Heart left ventricle (tissue), 16 donors: ENCODE measurements around the gene ZNF507. TPM values are rescaled to one million over a fixed set of nuclear protein-coding genes. Genes with fewer than 3 reads are reported as not detected.

Source experiments
- ATAC-seq, 4 donors: fragments of 200-7000 bp; cut with Tn5 transposase; one replicate each; pipeline ENCODE4 v1.9.1; 2020 to 2022; ENCODE audit warnings: moderate library complexity in 4 of 4, mild to moderate bottlenecking in 3 of 4, moderate number of reproducible peaks in 1 of 4
- DNase-seq, 5 donors: peaks; one replicate each; pipeline ENCODE4 v3.0.0-alpha.2; 2020
- H3K27ac ChIP-seq, 12 donors: fragments of 200-600 bp; sonication (generic) in 4 of 12; one replicate each; pipeline versions ENCODE4 v1.5.0 to v1.8.0; 2016 to 2022; ENCODE audit warnings: mild to moderate bottlenecking in 2 of 12
- H3K27me3 ChIP-seq, 9 donors: fragments of 200-600 bp; sonication (generic) in 2 of 9; one replicate each; pipeline versions ENCODE4 v1.5.1 to v1.8.0; 2016 to 2022; ENCODE audit warnings: mild to moderate bottlenecking in 3 of 9
- H3K36me3 ChIP-seq, 9 donors: fragments of 200-600 bp; sonication (generic) in 2 of 9; one replicate each; pipeline versions ENCODE4 v1.5.0 to v1.8.0; 2018 to 2022; ENCODE audit warnings: mild to moderate bottlenecking in 2 of 9
- H3K4me1 ChIP-seq, 12 donors: fragments of 200-600 bp; sonication (generic) in 4 of 12; one replicate each; pipeline versions ENCODE4 v1.5.0 to v1.8.0; 2016 to 2022; ENCODE audit warnings: mild to moderate bottlenecking in 3 of 12
- H3K4me3 ChIP-seq, 12 donors: fragments of 200-600 bp; sonication (generic) in 4 of 12; one replicate each; pipeline versions ENCODE4 v1.5.0 to v1.8.0; 2017 to 2022; ENCODE audit warnings: mild to moderate bottlenecking in 9 of 12, moderate library complexity in 4 of 12
- H3K9me3 ChIP-seq, 12 donors: fragments of 200-600 bp; sonication (generic) in 4 of 12; one replicate each; pipeline versions ENCODE4 v1.5.0 to v1.8.0; 2016 to 2022; ENCODE audit warnings: mild to moderate bottlenecking in 1 of 12
- CTCF ChIP-seq, 12 donors: fragments of 200-600 bp; sonication (generic) in 4 of 12; IDR thresholded peaks; one replicate each; pipeline versions ENCODE4 v1.5.0 to v1.8.0; 2018 to 2022; ENCODE audit warnings: antibody characterized with exemption in 12 of 12, mild to moderate bottlenecking in 5 of 12
- POLR2A ChIP-seq, 2 donors: fragments of 450-650 bp; IDR thresholded peaks; one replicate each; pipeline ENCODE4 v1.6.1; 2017; ENCODE audit warnings: antibody characterized with exemption in 2 of 2, mild to moderate bottlenecking in 2 of 2, moderate library complexity in 2 of 2
- WGBS, 4 donors: extraction: QIAGEN DNeasy Blood & Tissue Kit in 2 of 4; methylation state at CpG; one replicate each; pipeline versions ENCODE4 v1.1.5 to v1.1.7; 2013 to 2018; 5-methylcytosine and 5-hydroxymethylcytosine counted together
- intact Hi-C, 10 donors: fragments of 100-400 bp; cut with DNase I; formaldehyde crosslinking; loops; one replicate each; pipeline versions ENCODE4 v1.11.1 to v1.14.2; 2022
- polyA plus RNA-seq, 2 donors: library from polyadenylated mRNA; stranded (reverse); fragments of 200-250 nt; gene quantifications; one replicate each; pipeline ENCODE4 v1.2.3, GENCODE V29; 2013
- total RNA-seq, 9 donors: library from RNA; depleted of rRNA in 2 of 9; stranded (reverse); fragments of >200 nt in 2 of 9; fragmentation: NEBNext Ultra II Directional in 3 of 9; extraction: Animal tissue kit (Norgen Biotek cat#: 25700) in 3 of 9; gene quantifications; one replicate each; pipeline versions ENCODE4 v1.1.0 to v1.2.4, GENCODE V29; 2016 to 2023
- donor health status: ischemic (EF 13 %, LVEDD 7.1; RV severe dilation, severe dysfunction).
- donor health status: healthy with polysubstance abuse.
- donor health status: DM: no; HTN: yes; CAD: no.
- donor health status: DM: no; HTN: no; CAD: no.
- donor health status: ischemic (EF 25% LVEDD 6.9; RV normal size, moderate dysfunction).
- donor health status: ischemic (EF 25% LVEDD 5.7; RV mildly dilated, moderate dysfunction).
- donor health status: healthy.
- donor health status: DM: yes; HTN: yes; CAD: no.
- donor health status: ischemic (EF 35%, LVEDD 5.7; RV mildly dilated, moderate dysfunction).
- donor health status: nonischemic (EF 11% LVEDD 7.7; RV severe dilation, severe dysfunction).
- donor health status: DM: yes; HTN: yes; CAD: no.
- donor health status: PGD.
- donor health status: ischemic (EF 29% LVEDD 5.4; RV normal size, mild dysfunction).
- donor health status: nonischemic (EF 23%, LVEDD 6.1; RV moderate dilation, normal function).

Gene ZNF507
- total and polyA plus RNA-seq, 11 donors = 4.2 to 27.3 (median 16.9) TPM

- Histone ChIP-seq H3K4me1 (peaks cover 0 to 7% (median 0%) of the 10 kb centered on the region in 12 donors), H3K27ac (no peak overlapping the region), H3K9me3 (no peaks in the 10 kb centered on the region), H3K4me3 (no peak overlapping the region), H3K27me3 (peaks cover 0 to 4% (median 0%) of the 10 kb centered on the region in 9 donors), H3K36me3 (peaks cover 0 to 6% (median 0%) of the 10 kb centered on the region in 9 donors)
- ATAC-seq (no peak), DNase-seq (no peak)
- TF ChIP-seq CTCF (IDR thresholded peaks at IDR 0.05) = no peak
- TF ChIP-seq POLR2A (IDR thresholded peaks at IDR 0.05) = no peak
- WGBS, 4 donors = 76 to 84% (median 80%) methylated on average over 6 of the region's 6 CpGs
- intact Hi-C loops = no loop called here
Measured at GRCh38 chr19:32396046-32396652, 50.7 kb downstream of the ZNF507 start.

- WGBS, 4 donors = 78 to 87% (median 83%) methylated on average over 5 of the region's 5 CpGs
- H3K36me3 ChIP-seq = peaks cover 0 to 6% (median 0%) of the 10 kb centered on the region in 9 donors
- H3K4me3 ChIP-seq = no peak overlapping the region
- H3K9me3 ChIP-seq = no peaks in the 10 kb centered on the region
- intact Hi-C loops = no loop called here
- DNase-seq (no peak), ATAC-seq (no peak)
- no peak overlapping the region for H3K27ac ChIP-seq
- H3K27me3 ChIP-seq = peaks cover 0 to 4% (median 0%) of the 10 kb centered on the region in 9 donors
- TF ChIP-seq POLR2A (IDR thresholded peaks at IDR 0.05) = no peak
- no peak for TF ChIP-seq CTCF (IDR thresholded peaks at IDR 0.05)
- peaks cover 0 to 7% (median 0%) of the 10 kb centered on the region in 12 donors for H3K4me1 ChIP-seq
Measured at GRCh38 chr19:32397671-32398101, 52.3 kb downstream of the ZNF507 start.

DNA sequence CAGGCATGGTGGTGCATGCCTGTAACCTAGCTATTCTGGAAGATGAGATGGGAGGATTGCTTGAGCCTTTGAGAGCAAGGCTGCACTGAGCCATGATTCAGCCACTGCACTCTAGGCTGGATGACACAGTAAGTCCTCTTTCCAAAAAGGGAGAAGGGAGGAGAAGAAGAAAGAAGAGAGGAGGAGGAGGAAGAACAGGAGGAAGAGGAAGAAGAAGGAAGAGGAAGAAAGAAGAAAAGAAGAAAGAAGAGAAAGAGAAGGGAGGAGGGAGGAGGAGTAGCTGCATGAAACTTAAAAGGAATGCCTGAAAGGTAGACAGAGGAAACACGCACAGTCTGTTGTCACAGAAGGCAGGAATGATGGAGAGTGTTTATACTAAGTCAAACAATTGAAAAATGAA is 56.6 kb downstream of the ZNF507 start:
- Histone ChIP-seq H3K4me3 (no peak overlapping the region), H3K4me1 (peaks cover 0 to 26% (median 14%) of the 10 kb centered on the region in 12 donors), H3K27ac (no peak overlapping the region), H3K9me3 (no peaks in the 10 kb centered on the region), H3K36me3 (no peaks in the 10 kb centered on the region), H3K27me3 (no peaks in the 10 kb centered on the region)
- WGBS, 4 donors = 90 to 98% (median 96%) methylated on average over 1 of the region's 1 CpG
- intact Hi-C loops = loop anchor here in 4 of 10 donors (5.0 to 10.0 kb wide), 3 partner anchors 57 to 173 kb away; partner anchors contain the start of gene ZNF507 (in 2 of the 4)
- ATAC-seq (no peak), DNase-seq (no peak)
- TF ChIP-seq POLR2A (IDR thresholded peaks at IDR 0.05) (no peak), CTCF (IDR thresholded peaks at IDR 0.05) (no peak)

GRCh38 chr19:32403291-32403995 is 58.0 kb downstream of the ZNF507 start:
- peaks cover 0 to 2% (median 0%) of the 10 kb centered on the region in 9 donors for H3K36me3 ChIP-seq
- TF ChIP-seq CTCF (IDR thresholded peaks at IDR 0.05) (no peak), POLR2A (IDR thresholded peaks at IDR 0.05) (no peak)
- no peak overlapping the region for H3K27ac ChIP-seq
- H3K4me3 ChIP-seq = no peak overlapping the region
- DNase-seq (no peak), ATAC-seq (no peak)
- 75 to 79% (median 76%) methylated on average over 5 of the region's 5 CpGs for WGBS, 4 donors
- H3K4me1 ChIP-seq = peaks cover 0 to 26% (median 14%) of the 10 kb centered on the region in 12 donors
- H3K9me3 ChIP-seq = no peaks in the 10 kb centered on the region
- no peaks in the 10 kb centered on the region for H3K27me3 ChIP-seq
- intact Hi-C loops = loop anchor here in 4 of 10 donors (5.0 to 10.0 kb wide), 3 partner anchors 59 to 171 kb away; partner anchors contain the start of gene ZNF507 (in 2 of the 4)
